LNCAP (cell line): Measurements from ENCODE around the gene KIFC1.

ENCODE experiments used
- CTCF ChIP-seq: fragments of 450-650 bp; IDR thresholded peaks from 2 replicates; pipeline ENCODE4 v1.5.1; 2017; ENCODE audit warnings: mild to moderate bottlenecking

Gene KIFC1

GRCh38 chr6:33423777-33424176 lies 32.2 kb downstream of the KIFC1 start:
- TF ChIP-seq CTCF: no peak

GRCh38 chr6:33424855-33425667 lies 33.4 kb downstream of the KIFC1 start:
- TF ChIP-seq CTCF: no peak

GRCh38 chr6:33425668-33426577 lies 34.3 kb downstream of the KIFC1 start:
- peak; percentile 51; the same call in 1 of the 2 replicates for TF ChIP-seq CTCF

GRCh38 chr6:33426590-33427511 lies 35.2 kb downstream of the KIFC1 start:
- TF ChIP-seq CTCF: no peak

- no peak for TF ChIP-seq CTCF
Measured at GRCh38 chr6:33427585-33428223, 36.1 kb downstream of the KIFC1 start.

GRCh38 chr6:33428224-33428965 lies 36.8 kb downstream of the KIFC1 start:
- TF ChIP-seq CTCF: peak; percentile 24; the same call in 1 of the 2 replicates
